Measurements from ENCODE around the gene CCDC88C.
A peak's percentile ranks its signal among the peaks of the same experiment; 100 is the strongest.

CCDC88C gene

GRCh38 chr14:91417983-91418386 is 365 bp upstream of the CCDC88C start:
- DNase-seq = peak; percentile 72

DNA sequence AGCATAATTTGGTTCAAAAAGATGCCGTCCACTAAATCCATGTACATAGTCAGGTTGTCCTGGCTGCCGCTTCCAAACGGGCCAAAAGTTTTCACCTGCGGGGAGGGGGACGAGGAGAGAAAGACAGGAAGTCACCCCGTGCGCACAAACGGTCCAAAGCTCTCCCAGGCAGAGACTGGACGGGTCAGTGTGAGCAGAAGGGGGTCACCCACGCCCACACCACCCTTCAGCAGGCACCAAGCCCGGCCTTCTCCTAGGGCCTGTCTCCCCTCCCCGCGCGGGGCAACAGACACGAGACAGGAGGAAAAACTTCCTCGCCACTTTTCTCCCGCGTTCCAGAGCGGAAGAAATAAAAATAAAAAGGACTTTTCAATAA is 888 bp downstream of the CCDC88C start:
- DNase-seq = no peak

DNA sequence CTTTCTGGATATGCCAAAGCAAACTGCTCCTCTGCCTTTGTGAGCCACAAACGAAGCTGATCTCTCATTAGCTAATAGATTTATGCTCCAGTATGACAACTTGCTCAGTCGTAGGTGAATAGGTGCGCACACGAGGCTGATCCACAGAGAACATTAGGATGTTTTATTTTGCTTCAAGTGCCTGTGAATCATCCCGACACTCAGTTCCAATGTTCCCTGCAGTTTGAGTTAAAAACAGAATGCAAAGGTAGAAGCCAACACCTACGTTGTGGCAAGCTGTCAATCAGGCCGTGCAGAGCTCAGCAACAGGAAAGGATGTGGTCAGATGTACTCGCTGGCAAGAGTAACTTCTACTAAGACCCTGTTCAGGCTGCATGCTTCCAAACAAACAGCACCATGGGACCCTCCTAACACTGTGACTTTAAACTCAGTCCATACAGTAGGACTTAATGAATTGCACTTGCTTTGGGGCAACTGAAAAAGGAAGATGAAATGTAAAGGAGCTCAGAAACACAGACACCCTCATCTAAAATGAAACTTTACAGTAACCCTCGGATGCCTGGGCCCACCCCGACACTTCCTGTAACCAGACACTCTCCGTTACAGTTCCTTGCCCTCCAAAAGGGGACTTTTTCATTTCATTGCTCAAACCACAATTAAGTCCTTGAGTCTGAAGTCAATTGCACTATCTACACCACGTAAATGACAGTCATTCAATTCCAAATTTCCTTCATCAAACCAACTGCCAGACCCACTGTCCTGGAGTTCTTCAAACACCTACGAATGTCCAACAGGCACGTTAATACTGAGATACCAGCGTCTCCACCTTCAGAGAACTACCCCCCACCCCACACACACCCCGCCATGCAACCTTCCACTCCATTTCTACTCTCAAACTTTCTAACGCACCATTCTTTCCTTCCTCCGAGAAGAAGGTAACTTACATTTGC is 1.6 kb downstream of the CCDC88C start:
- DNase-seq = peak; percentile 57

DNA sequence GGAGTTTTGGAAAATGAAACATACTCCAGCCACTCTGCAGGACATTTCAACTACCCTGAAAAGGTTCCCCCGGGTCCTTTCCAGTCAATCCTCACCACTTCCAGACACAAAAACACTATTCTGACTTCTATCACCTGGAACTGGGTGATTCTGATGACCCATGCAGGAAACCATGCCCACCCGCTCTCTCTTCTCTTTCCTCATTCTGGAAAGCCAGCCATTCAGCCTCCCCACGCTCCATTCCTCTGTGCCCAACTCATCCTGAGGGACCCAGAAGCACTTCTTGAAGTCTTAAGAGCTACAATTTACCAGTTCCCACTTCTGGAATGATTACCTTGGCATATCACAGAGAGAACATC is 3.2 kb downstream of the CCDC88C start:
- DNase-seq = no peak

DNA sequence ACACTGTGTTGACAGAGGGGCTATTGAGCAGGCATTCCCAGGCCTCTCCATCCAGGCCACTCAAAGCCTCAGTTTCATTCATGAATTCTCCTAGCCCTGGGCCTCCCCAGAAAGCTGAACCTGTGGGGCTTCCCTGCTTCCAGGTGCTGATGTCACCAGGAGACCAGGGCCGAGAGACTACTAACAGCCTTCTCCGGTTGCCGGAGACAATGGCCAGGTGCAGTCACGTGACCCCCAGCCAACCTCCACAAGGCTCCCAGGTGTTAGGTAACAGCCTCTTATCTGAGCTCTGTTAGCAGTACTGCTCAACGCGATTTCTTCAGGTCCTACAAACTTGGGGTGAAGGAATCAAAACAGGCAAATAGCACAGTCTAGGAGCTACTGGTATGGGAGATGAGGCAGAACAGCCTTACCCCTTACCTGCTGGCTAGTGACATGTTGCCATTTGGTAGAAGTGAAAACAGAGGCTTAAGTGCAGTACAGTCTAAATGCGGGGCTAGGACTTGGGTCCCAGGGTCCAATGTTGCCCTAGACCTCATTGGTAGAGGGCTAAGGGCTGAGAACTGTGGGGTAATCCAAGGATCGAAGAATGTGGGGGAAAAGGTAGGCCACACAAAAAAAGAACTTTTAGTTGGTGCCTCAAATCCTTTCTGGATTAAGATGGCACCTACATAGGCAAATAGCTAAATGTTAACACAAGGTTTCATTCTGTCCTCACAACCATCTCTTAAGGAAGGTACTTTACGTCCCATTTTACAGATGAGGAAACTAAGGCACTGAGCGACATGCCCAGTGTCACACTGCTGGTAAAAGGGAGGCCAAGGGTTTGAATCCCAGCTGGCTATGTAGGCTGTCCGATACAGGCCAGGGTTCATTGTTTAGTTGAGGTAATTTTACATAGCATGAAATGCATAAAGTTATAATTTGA is 3.8 kb downstream of the CCDC88C start:
- no peak for DNase-seq

- no peak for DNase-seq
Measured at GRCh38 chr14:91412939-91413338, 4.7 kb downstream of the CCDC88C start.

DNA sequence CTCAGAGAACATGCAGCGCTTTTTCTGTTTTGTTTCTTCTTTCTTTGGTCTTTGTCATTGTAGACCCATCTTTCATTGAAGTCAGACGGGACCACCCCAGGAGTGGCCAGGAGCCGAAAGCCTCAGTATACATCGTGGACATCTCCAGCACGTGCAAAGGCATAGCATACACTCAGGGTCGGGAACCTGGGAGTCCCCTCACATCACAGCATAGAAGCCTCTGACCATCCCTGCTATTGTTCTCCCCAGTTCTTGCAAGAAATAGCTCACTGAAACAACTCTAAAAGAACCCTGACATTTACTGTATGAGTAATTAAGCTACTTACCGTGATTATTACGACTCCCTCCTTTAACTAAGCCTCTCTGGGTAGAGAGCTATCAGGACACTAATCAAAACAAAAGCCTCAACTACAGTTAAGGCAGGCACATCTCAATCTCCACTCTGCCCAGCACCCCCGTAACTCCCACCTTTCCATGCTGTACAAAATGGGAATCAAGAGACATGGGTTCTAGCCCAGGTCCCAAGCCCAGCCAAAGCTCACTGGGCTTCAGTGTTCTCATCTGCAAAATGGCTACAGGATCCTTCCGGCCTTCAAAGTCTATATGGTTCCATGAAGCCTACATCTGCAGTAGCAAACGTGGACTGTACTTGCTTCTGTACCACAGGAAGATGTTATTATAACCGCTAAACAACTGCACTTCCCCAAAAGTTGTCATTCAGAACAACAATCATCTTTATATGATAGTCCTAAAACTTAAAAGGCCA is 6.7 kb downstream of the CCDC88C start:
- peak; percentile 13 for DNase-seq

DNA sequence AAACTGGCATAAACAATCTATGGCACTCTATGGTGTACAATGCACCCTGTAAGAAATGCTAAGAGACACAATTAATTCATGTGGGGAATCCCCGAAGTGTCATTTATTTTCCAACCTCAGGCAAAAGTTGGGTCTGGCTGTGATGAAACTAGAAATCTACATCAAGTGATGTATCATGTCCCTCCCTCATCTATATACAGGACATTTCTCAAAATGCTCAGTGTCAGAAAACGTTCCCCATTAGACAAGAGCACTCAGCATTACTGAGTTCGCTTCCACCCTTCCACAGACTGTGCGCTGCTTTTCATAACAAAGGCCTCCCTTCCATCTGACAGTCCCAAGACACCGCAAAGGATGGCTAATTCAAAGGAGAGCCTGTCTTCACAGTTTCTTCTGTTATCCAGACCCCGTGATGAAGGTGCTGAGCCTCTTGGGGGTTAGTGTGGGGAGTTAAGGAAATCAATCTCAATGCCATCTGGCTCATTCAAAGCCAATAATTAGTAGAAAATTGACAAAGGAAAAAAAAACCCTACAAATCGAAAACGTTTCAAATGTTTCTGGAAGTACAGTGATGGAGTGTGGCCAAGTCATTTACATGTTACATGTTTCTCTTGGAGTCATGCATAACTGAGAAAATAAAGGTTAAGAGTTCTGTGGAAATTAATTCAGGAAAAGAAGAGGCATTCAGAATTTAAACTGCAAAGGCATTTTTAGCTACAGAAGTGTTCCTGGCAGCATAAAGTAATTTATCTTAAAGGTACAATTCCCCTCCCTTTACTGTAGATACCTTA is 7.5 kb downstream of the CCDC88C start:
- no peak for DNase-seq

- peak; percentile 13 for DNase-seq
Measured at GRCh38 chr14:91409240-91409639, 8.4 kb downstream of the CCDC88C start.

DNA sequence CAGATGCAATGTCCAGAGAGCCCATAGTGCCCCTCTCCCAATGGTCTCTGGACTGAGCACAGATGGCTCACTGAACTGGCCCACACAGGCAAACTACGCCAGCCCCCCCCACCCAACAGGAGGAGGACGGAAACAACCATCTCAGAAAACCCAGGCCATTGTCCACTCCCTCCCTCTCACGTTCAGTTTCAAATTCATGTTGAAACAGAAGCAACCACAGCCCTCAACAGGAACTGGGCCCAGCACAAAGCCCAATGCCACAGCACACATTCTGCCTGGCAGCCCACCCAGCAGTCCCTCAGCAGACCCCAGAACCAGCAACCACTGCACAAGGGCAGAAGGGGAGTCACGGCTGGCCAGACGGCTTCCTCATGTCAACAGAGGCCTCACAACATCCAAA is 10.6 kb downstream of the CCDC88C start:
- DNase-seq = no peak

DNA sequence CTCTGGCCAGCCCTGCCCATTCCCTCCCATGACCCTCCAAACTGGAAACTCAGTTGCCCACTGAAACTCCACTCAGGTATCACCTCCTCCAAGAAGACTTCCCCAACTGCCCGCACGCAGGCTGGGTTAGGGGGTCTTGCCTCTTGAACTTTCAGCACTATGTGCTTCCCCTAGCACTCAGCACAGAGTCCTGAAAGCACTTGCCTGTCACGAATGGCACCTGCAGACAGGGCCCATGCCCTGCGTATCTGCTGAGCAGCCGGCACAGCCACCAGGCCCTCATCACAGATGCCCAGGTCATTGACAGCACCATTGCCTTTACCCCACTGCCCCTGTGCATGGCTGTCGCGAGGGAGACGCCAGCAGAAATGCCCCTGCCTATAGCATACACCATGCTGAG is 11.2 kb downstream of the CCDC88C start:
- DNase-seq = no peak

DNA sequence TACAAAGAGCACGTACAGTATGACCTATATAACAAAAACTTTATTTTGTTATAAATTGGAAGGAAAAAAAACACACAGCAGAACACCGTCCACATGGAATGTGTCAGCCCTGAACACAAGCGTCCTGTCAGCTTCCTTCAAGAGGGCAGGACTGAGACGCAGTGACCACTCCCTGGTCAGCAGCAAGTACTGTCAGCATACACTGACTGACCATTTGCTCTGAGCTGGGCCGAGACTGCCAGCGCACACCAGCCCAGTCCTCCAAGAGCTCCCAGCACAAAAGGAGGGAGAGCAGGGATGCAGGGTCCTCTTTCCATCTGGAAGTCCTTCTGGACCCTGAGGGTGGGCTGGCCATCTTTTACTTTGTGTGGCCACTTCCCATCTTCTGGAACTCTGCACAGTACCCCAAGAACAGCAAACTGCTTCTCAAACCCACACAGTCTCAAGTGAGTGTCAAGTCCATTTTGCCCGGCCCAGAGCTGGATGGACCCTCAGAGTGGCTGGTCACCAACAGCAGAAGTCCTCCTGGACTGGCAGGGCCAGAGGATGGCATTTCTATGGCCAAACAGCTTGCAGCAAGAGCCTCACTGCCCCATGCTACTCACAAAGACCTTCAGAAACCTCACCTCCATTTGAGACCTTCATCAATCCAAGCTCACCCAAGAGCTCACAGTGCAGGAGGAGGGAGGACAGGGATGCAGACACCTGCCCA is 11.7 kb downstream of the CCDC88C start:
- no peak for DNase-seq

DNA sequence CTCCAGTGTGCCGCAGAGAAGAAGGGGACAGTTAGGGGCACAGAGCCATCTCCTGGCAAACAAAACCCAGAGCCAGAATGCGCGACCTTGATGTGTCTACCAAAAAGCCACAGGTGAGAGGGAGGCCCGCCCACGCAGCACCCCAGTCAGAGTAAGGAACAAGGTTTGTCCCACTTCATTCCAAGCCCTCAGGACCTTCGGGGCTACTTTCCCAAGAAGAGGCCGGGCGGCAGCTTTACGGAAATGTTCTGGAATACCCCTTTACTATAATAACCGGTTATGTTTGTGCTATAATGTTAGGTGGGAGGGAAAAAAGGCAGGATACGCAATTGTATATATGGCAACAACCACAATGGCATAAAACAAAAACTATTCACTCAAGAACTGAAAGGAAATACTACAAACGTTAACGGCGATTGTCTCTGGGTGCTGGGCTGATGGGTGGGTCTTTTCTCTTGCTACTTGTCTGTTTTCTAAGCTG is 12.3 kb downstream of the CCDC88C start:
- DNase-seq = peak; percentile 78

GRCh38 chr14:91402771-91403600 is 14.6 kb downstream of the CCDC88C start:
- DNase-seq = no peak

- DNase-seq = no peak
Measured at GRCh38 chr14:91402348-91402747, 15.3 kb downstream of the CCDC88C start.

DNA sequence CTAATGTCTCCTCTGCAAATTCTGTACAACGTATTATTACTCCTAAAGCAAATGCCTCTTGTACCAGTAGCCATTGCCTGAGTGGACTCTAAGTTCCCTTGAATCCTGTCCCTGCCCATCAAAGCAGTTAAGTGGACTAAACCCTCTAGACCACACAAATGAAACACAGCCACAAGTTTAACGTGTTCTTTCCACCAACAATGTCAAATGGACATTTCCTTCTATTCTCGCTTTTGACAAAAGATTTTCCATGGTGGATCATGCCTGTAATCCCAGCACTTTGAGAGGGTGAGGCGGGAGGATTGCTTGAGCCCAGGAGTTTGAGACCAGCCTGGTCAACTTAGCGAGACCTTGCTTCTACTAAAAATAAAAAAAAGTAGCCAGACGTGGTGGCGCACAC is 15.9 kb downstream of the CCDC88C start:
- DNase-seq = no peak

DNA sequence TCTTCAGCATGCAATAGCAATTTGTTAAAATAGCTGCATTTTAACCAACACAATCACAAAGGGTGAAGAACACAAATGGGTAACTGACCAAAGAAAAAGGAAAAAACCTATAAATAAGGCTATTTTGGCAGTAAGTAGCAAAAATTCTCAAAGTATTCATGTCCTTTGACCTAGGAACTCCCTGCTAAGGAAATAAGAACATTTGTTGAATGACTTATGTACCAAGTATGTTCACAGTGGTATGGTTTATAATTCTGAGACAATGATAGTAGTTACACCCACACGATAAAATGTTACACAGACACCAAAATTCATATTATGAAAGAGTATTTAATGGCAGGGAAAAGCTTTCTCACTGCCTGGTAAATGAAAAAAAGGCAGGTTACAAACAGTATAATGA is 16.9 kb downstream of the CCDC88C start:
- no peak for DNase-seq

DNA sequence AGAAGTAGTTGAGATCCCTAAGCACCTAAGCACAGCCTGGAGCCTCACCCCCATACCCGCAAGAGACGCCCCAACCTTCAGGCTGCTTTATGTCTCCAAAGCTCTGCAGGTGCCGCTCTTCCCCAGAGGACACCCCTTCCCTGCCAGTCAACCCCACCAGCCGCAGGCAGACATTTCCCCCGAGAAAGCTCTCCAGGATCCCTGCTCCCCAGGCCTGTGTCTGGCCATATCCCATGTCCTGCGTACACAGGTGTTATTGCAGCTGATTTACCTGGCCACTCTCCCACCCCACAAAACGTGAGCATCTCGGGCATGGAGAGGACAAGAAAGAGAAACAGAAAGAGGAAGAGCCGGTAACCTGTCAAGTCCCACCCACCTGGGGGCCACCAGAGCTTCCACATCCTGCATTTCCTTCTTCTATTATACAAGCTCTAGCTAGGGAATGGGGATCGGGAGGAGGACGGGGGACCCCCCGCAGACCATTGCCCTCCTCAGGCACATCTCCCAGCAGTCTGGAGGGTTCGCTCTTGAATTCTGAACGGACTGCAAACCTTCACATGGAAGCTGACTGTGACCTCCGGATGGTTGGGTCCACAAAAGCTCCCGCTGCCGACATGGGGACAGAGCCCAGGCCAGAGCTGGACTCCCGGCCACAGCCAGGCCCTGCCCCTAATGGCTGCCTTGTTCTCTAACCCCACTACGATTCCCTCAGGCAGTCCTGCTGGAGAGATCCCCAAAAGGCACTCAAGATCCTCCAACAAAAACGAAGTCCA is 17.6 kb downstream of the CCDC88C start:
- DNase-seq = no peak

GRCh38 chr14:91398707-91399106 is 18.9 kb downstream of the CCDC88C start:
- DNase-seq = no peak

Measured in activated CD8-positive, alpha-beta memory T cell treated with anti-CD3 and anti-CD28 coated beads, Interleukin-2, amount 50 U/mL, for 4 hours (primary cell).